HS-5 (cell line): Measurements from ENCODE around the gene HSPA14.
A peak's percentile ranks its signal among the peaks of the same experiment; 100 is the strongest.
"Not testable (repeated sequence)": the region's sequence is repeated elsewhere in the genome, so short reads cannot be mapped to it uniquely, and the experiment has no call there.

Source experiments
- DNase-seq: peaks from one replicate; pipeline ENCODE4 v3.0.0-alpha.2; 2012; ENCODE audit warnings: low read depth

Gene HSPA14, protein sequence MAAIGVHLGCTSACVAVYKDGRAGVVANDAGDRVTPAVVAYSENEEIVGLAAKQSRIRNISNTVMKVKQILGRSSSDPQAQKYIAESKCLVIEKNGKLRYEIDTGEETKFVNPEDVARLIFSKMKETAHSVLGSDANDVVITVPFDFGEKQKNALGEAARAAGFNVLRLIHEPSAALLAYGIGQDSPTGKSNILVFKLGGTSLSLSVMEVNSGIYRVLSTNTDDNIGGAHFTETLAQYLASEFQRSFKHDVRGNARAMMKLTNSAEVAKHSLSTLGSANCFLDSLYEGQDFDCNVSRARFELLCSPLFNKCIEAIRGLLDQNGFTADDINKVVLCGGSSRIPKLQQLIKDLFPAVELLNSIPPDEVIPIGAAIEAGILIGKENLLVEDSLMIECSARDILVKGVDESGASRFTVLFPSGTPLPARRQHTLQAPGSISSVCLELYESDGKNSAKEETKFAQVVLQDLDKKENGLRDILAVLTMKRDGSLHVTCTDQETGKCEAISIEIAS

DNA sequence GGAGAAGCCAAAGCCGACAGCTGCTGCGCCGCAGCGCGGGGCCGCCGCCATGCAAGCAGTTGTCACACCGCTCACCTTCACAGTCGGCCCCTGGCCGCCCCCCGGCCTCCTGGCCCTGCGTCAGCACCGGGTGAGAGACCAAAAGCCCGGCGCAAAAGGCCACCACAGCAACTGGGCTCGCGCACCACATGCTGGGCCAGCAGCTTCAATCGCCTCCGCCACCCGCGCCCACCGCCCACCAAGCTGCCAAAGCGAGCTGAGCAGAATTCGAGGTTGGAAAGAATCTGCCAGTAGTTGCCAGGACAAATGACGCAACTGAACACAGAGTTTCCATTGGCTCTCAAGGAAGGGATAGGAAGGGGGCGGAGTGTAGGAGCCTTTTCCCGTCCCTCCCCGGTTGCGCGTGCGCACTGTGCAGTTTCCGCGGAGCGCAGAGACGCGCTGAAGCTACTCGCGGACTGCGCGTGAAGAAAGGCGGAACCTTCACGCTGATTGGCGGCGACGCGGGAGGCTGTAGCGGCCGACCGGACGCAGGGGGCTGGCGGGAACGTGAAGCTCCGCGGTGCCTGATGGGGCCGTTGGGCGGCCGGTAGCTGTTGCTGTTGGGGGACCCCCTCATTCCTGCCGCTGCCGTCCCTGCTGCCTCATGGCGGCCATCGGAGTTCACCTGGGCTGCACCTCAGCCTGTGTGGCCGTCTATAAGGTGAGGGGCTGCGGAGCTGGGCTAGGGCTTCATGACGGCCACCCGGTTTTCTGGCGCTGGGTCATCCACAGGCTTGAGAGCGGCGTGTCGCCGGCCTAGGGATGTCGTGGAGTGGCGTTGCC lies at the start of gene HSPA14, which contains the start of the genes CDNF and MSANTD7:
Gene HSPA14, plus strand, starts transcription at position 550 of the 825 bp plus-strand sequence. Its CDS starts 97 bp downstream, at position 647.
Gene CDNF, minus strand, starts transcription at position 281 of the 825 bp plus-strand sequence. Its CDS starts 91 bp downstream, at position 190.
Gene MSANTD7, plus strand, starts transcription at position 550 of the 825 bp plus-strand sequence. CDS start 3,979 bp downstream, outside the sequence.
- DNase-seq, result peak; percentile 80

DNA sequence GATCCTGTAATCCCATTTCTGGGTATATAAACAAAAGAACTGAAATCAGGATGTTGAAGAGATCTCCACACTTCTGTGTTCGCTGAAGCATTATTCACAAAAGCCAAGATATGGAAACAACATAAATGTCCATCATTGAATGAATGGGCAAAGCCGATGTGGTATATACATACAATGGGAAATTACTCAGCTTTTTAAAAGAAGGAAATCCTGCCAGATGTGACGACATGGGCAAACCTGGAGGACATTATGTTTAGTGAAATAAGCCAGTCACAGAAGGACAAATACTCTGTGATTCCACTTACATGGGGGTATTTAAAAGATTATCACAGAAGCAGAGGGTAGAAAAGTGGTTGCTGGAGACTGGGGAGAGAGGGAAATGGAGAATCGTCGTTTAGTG lies 39.5 kb upstream of the HSPA14 start:
- DNase-seq, result no peak

DNA sequence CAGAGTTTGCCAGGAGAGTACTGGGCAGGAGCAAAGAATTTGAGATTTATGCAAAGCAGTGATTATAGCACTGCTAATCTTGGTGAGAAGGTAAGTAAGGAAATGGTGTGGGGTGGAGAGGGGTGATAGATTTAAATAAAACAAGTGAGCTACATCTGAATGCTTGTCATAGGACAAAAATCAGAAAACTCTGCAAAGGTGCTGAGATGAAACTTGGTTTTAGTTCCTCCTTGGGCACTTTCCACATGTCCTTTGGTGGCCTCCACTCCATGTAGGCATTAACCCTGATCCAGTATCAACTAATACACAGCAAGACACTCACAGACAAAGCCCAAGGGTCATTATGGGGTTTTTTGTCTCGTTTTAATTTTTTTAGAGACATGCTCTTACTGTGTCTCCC lies 37.7 kb upstream of the HSPA14 start:
- no peak for DNase-seq

DNA sequence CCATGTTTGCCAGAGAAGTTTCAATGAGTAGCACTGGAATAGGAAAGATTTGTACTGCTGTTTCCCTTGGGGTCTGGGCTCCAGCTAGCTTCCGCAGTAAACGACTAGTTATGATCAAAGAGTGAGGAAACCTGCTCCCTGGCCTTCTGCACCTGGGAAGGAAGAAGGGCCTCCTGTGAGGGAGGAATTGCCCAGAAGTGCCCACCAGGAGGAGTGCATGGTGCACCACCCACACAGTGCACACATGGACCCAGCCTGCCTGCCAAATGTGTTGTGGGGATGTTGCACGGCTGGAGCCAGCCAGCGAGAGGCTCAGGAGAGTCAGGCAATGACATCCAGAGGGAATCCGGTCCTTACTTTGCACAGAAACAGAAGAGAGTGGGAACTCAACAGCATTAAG lies 36.4 kb upstream of the HSPA14 start:
- no peak for DNase-seq

DNA sequence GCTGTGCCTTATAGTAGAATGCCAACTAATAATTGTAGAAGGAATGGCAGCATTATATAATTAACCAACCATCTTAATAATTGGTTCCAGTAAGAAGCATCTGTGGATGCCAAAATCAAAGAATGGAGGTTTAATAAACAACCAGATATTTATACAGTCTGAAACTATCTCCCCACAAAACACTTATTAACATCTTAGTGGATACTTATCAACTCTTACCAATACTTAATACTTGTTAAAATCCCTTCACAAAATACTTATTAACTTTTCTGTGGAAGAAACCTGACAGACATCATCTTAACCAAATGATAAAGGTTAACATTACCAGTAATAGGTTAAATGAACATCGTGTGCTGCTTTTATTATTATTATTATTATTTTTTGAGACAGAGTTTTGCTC lies 34.3 kb upstream of the HSPA14 start:
- DNase-seq, result no peak

DNA sequence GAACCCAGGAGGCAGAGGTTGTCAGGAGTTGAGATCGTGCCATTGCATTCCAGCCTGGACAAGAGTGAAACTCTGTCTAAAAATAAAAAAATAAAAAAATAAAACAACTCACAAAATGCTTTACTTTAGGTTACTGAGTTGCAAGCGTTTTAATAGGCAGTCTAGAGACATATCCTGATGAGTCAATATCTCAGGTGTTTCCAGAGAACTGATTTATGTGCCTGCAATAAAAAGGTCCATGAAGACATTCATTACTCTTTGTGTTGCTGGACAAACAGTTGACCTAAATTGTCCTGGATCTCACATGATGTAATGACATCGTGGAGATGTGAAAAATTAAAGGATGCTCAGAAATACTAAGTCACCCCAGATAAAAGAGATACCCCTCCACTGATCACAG lies 31.8 kb upstream of the HSPA14 start:
- DNase-seq, result no peak

DNA sequence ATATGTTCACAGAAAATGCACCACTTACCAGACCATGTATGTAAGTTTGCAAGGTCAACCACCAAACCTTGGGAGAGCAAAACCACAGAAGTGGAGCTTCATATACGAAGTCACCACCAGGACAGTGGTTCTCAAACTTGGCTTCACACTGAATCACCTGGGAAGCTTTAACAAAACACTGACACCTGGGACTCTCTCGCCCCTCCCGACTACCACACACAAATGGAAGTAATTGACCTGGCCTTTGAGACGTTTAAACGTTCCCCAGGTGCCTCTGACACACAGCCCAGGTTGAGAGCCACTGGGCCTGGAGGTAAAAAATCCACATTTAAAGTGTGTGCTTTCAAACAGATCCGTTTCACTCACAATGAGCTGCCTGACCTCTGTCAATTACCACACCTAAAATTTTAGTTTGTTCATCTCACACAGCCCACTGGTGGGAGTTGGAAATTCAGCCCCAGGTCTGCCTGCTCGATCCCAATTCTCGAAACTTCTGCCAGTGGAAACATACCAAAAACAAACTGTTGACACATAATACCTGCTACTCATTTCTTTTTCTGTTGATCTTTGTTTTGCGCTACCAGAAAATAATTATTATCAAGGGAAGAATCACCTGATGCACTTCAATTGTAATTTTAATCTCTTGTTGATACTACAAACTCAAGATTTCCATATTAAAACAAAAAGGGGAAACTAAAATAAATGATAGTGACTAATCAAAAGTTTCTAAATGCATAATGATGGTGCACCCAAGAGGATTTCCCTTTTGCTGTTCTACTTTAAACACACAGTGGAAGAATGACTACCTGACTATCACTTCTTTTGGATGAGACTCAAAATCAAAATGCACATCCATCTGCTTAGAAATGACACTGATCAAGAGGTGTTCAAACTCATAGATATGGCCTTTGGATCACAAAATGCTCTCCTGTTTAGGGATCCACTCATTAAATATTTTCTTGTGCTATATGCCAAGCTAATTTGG lies 26.8 kb upstream of the HSPA14 start:
- no peak for DNase-seq

DNA sequence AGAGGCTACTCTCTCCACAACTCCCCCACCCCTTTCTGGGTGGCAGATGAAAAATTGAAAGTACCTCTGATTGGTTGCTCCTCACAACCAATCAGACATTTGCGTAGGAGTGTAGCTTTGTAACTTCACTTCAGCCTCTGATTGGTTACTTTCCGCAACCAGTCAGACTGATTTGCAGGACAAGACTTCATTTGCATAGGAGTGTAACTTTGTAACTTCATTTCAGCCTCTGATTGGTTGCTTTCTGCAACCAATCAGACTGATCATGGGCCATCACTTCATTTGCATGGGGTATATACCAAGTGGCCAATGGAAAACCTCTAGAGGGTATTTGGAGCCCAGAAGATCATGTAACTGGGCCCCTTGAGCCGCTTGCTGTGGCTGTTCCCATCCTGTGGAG lies 25.8 kb upstream of the HSPA14 start:
- DNase-seq, result no peak

DNA sequence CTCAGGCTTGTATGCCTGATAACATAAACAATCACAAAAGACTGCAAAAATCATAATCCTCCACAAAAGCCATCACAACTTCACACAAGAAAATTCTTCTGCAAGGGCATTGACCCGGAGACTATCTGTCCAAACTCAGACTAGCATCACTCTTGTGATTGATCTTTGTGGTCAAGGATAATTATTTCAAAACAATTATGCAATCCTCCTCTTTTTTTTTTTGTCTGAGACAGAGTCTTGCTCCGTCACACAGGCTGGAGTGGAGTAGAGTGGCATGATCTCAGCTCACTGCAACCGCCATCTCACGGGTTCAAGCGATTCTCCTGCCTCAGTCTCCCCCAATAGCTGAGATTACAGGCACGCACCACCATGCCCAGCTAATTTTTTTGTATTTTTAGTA lies 22.4 kb upstream of the HSPA14 start:
- no peak for DNase-seq

DNA sequence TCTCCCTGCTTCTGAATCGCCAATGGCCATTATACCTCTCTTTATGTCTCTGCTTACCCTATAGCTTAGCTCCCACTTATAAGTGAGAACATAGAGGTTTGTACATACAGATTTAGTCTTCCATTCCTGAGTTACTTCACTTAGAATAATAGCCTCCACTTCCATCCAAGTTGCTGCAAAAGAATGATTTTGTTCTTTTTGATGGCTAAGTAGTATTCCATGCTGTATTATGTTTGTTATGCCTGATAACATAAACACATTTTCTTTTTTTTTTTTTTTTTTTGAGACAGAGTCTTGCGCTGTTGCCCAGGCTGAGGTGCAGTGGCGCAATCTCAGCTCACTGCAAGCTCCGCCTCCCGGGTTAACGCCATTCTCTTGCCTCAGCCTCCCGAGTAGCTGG lies 21.4 kb upstream of the HSPA14 start:
- DNase-seq, result not testable (repeated sequence)

DNA sequence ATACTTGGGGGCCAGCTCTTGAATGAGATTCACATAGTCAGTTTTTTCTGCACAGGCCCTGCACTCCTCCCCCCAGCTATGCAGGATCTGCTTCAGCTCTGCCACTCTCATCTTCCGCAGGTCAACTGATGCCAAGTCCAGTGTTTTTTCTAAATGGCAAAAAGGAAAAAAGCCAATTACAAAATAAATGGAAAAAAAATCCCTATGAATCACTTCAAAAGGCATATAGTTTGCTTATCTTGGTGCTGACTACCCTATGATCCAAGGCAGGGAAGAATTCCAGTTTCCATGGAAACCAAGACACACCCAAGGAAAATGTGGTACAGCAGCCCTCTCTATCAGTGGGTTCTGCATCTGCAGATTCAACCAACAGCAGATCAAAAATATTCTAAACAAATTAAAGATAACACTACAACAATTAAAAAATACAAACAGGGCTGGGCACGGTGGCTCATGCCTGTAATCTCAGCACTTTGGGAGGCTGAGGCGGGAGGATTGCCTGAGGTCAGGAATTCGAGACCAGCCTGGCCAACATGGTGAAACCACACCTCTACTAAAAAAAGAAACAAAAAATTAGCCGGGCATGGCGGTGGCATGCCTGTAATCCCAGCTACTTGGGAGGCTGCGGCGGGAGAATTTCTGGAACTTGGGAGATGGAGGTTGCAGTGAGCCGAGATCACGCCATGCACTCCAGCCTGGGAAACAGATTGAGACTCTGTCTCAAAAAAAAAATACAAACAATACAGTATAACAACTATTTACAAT lies 17.9 kb upstream of the HSPA14 start:
- peak; percentile 67 for DNase-seq

DNA sequence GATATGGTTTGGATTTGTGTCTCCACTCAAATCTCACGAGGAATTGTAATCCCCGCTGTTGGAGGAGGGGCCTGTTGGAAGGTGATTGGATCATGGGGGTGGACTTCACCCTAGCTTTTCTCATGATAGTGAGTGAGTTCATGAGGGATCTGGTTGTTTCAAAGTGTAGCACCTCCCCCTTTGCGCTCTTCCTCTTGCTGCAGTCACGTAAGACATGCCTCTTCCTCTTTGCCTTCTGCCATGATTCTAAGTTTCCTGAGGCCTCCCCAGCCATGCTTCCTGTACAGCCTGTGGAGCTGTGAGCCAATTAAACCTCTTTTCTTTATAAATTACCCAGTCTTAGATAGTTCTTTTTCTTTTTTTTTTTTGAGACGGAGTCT lies 17.3 kb upstream of the HSPA14 start:
- DNase-seq, result no peak

DNA sequence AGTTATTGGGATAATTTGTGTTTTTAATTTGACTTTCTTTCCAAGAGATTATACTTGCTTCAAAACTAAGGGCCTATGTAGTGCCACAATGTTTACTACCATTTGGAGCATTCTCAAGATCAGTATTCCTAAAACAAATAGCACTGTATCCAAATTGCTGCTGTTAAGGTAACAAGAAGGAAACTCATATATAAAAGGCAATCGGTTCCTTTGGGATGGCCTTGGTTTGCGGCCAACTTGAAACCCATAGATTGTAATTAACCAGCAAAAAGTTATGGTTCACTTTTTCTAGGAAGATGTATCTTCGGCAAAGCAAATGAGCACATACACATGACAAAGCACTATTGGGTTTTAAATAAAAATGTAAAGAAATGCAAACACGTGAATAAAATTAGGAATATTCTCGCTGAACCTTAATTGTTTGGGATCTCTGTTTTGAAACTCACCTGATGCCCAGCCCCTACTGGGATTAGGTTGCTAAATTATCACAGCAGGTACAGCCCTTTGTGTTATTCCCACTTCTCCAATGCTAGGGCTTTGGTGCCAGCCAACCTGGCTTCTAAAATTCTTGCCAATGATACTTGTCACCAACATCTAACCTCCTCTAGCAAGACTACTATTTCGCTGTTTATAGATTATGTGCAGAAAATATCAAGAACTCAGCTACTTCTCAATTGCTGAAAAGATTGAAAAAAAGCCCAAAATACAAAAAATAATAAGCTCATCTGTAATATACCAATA lies 16.3 kb upstream of the HSPA14 start:
- DNase-seq, result no peak

DNA sequence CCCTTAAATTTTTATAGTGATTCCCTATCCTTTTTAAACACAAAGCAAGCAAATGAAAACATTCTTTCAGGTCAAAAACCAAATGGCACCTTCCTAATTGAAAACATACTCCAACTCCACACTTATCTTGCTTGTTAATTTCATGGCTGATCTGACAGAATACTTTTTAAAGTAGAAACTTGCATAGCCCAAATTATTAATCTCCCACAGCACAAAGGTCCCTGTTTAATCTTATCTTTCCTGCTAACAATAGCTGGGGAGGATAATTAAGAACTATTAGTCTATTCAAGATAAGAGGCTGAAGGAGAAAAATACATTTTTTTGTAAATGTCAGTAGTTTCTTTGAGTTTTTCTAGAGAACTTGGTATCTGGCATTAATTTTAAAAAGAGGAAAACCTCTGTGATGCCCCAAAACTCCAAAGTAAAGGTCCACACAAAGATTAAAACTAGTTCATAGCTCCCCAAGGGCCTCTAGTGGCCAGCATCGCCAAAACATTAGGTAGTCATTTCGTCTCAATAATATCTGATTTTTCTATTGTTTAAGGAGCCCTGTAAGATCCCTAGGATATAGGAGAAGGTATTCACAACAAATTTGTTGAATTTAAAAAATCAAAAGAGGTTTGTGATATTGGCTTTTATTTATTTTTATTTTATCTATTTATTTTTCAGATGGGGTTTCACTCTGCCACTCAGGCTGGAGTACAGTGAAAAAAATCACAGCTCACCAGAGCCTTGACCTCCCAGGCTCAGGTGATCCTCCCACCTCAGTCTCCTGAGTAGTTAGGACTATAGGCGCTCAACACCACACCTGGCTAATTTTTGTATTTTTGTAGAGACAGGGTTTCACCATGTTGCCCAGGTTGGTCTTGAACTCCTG lies 15.0 kb upstream of the HSPA14 start:
- DNase-seq, result no peak

DNA sequence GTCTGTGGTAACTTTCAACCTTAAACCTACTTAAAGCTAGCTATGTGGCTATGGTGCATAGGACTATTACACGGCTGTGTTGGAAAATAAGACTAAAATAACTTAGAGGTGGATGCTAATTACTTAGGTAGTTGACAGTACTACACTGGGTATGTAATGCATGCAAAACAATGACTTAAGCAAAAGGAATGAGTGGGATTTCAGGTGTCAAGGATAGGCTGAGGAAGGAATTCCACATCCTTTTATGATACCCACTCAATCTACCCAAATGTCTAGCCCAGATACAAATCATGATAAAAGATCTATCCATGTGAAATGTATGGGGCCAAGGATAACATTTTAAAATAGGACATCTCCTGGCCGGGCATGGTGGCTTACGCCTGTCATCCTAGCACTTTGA lies 14.1 kb upstream of the HSPA14 start:
- no peak for DNase-seq

DNA sequence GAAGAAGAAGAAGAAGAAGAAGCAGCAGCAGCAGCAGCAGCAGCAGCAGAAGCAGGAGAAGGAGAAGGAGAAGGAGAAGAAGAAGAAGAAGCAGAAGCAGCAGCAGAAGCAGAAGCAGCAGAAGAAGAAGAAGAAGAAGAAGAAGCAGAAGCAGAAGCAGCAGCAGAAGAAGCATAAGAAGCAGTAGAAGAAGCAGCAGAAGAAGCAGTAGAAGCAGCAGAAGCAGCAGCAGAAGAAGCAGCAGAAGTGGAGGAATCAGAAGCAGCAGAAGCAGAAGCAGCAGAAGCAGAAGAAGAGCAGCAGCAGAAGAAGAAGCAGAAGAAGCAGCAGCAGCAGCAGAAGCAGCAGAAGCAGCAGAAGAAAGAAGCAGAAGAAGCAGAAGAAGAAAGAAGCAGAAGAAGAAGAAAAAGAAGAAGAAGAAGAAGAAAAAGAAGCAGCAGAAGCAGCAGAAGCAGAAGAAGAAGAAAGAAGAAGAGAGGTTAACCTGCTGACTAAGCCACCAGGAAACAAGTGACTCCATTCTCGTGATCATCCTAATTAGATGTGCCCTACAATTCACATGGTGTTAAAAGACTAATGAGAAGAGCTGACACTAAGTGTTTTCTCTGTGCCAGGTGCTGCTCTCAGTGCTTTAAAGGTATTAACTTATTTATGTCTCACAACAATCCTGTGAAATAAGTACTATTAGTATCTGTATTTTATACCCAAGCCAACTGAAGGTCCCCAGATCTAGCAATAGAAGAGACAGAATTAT lies 11.9 kb upstream of the HSPA14 start:
- DNase-seq, result no peak

DNA sequence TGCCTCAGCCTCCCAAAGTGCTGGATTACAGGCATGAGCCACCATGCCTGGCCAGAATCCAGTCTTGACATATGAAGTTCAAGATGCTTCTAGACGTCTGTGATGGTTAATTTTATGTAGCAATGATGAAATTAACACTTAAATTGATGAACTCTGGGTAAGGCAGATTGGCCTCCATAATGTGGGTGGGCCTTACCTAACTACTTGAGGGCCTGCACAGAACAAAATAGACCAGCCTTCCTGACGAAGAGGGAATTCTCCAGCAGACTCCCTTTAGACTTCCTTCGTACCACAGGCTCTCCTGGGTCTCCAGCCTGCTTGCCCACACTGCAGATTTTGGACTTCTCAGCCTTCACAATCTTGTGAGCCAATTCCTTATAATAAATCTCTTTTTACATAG lies 5.0 kb upstream of the HSPA14 start:
- no peak for DNase-seq

DNA sequence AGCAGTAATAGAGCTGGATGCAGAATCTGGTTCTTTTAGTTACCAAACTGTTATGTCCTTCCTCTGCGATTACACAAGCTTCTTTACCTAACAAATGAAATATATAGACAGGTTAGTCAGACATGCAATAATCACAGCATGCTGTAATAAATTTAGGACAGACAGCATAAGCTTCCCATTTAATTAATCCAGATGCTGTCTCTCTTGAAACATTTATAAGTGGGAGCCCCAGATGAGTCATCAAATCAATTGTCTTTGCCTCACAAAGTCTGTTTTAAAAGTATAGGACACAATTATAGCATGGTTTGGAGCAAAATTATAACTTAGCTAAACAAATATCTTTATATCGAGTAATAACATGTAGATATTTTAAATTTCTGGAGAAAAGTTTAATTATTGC lies 1.9 kb upstream of the HSPA14 start:
- no peak for DNase-seq
